ENCODE data around the gene CCSER1. TPM values are rescaled to one million over a fixed set of nuclear protein-coding genes. Genes with fewer than 3 reads are reported as not detected.

Gene CCSER1
- total RNA-seq, 4 donors from 2014 or later, result 3.6 to 7.0 (median 5.5) TPM

- H3K9me3 ChIP-seq, result peaks cover 0 to 7% (median 0%) of the 10 kb centered on the region in 4 donors
- H3K27ac ChIP-seq (replicated peaks in 1 of 4), result no peak overlapping the region
- no peaks in the 10 kb centered on the region for H3K27me3 ChIP-seq
- H3K36me3 ChIP-seq, result no peaks in the 10 kb centered on the region
- 87% methylated on average over 3 of the region's 3 CpGs for WGBS
- no peak overlapping the region for H3K4me3 ChIP-seq
- no peaks in the 10 kb centered on the region for H3K4me1 ChIP-seq
- no peak for DNase-seq (ENCODE audit: extremely low spot score)
- intact Hi-C loops (cut with DNase I), result no loop called here
- TF ChIP-seq POLR2A (IDR thresholded peaks at IDR 0.05; ENCODE audit: low read depth) (no peak), EP300 (IDR thresholded peaks at IDR 0.05) (no peak)
Observed at GRCh38 chr4:91108751-91109150, 981.6 kb downstream of the CCSER1 start.

DNA sequence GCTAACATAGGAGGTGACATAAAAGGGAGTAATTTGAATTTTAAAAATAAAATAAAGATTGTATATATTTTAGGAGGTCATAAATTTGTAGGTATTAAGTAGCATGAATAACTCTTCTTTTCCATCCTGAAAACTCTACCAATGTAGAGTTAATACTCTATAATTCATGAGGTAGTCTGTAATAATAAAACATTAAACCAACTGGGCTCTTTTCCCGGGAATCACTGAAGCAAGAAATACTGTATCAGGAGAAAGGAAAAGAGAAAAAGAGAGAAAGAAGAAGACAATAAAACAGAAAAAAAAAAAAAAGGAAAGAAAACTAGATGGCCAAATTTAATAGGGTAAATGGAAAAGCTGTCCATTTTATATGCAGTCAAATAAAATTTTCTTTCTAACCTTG, 984.4 kb downstream of the CCSER1 start:
- Histone ChIP-seq H3K36me3 (no peaks in the 10 kb centered on the region), H3K27me3 (no peaks in the 10 kb centered on the region), H3K9me3 (no peaks in the 10 kb centered on the region), H3K4me1 (no peaks in the 10 kb centered on the region), H3K4me3 (no peak overlapping the region), H3K27ac (replicated peaks in 1 of 4) (no peak overlapping the region)
- DNase-seq (ENCODE audit: extremely low spot score), result no peak
- intact Hi-C loops (cut with DNase I), result loop anchor here (10.0 kb wide), 1 partner anchor 1273 kb away; no protein-coding TSS in a partner anchor
- TF ChIP-seq POLR2AphosphoS5 (IDR thresholded peaks at IDR 0.05), result no peak
- no peak for TF ChIP-seq POLR2A (IDR thresholded peaks at IDR 0.05; ENCODE audit: low read depth)
- TF ChIP-seq CTCF (IDR thresholded peaks at IDR 0.05), result no peak
- TF ChIP-seq EP300 (IDR thresholded peaks at IDR 0.05), result no peak
- WGBS, result 76% methylated on average over 1 of the region's 1 CpG

DNA sequence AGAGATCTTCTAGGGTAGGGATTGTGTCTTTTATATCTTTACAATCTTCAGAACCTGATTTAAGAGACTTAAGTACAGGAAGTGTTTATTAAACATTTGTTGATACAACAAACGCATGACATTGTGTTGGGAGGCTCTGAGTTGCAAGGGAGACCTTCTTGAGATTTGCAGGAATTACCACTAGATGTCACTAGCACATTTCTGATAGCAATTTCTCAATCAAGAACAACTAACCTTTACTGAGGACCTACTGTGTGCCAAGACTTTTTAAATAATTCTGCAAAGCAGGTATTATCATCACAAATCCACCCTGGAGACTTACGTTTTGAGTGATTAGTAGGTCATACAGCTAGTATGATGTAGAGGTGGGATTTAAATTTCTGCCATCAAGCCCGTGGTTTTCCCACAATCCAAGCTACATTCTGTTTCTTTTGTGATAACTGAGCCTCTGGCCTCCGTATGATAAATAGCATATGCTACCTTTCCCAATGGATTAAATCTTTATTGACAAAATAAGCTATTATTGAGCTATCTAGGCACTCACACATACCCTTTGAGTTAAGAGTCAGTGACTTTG, 986.0 kb downstream of the CCSER1 start:
- intact Hi-C loops (cut with DNase I), result loop anchor here (10.0 kb wide), 1 partner anchor 1272 kb away; no protein-coding TSS in a partner anchor

DNA sequence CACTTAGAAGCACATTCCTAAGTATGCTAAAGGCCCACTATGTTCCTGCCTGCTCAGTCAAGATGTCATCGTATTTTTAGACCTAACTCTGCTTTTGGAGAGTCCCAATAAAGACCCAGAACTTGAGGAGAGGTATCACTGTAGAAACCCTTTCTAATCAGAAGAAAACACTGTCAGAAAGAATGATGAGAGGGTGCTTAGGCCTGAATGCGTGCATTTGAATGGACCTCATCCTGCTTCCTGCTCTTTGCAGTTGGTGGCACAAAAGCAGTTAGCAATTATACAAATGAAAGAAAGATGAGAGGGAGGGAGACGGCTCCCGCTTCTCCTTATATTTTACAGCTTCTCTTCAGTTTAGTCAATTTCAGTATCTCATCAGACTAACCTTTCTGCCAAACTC, 987.2 kb downstream of the CCSER1 start:
- Histone ChIP-seq H3K4me1 (no peaks in the 10 kb centered on the region), H3K27ac (replicated peaks in 1 of 4) (no peak overlapping the region), H3K4me3 (no peak overlapping the region), H3K9me3 (no peaks in the 10 kb centered on the region), H3K36me3 (no peaks in the 10 kb centered on the region), H3K27me3 (no peaks in the 10 kb centered on the region)
- intact Hi-C loops (cut with DNase I), result loop anchor here (10.0 kb wide), 1 partner anchor 1270 kb away; no protein-coding TSS in a partner anchor
- DNase-seq (ENCODE audit: extremely low spot score), result no peak
- WGBS, result 86% methylated on average over 4 of the region's 4 CpGs
- TF ChIP-seq EP300 (IDR thresholded peaks at IDR 0.05), result no peak
- no peak for TF ChIP-seq POLR2A (IDR thresholded peaks at IDR 0.05; ENCODE audit: low read depth)
- no peak for TF ChIP-seq POLR2AphosphoS5 (IDR thresholded peaks at IDR 0.05)
- TF ChIP-seq CTCF (IDR thresholded peaks at IDR 0.05), result no peak

More for the DNA sequence above, 986.0 kb downstream of the CCSER1 start:
- Histone ChIP-seq H3K4me1 (no peaks in the 10 kb centered on the region), H3K27ac (replicated peaks in 1 of 4) (no peak overlapping the region), H3K9me3 (no peaks in the 10 kb centered on the region), H3K36me3 (no peaks in the 10 kb centered on the region), H3K27me3 (no peaks in the 10 kb centered on the region), H3K4me3 (no peak overlapping the region)
- DNase-seq (ENCODE audit: extremely low spot score), result no peak
- WGBS, result 54% methylated on average over 4 of the region's 4 CpGs
- peak in 1 of 3 experiments; percentile 18 for TF ChIP-seq CTCF (IDR thresholded peaks at IDR 0.05)
- no peak for TF ChIP-seq EP300 (IDR thresholded peaks at IDR 0.05)

GRCh38 chr4:91116861-91117260, 989.7 kb downstream of the CCSER1 start:
- H3K36me3 ChIP-seq, result no peaks in the 10 kb centered on the region
- DNase-seq (ENCODE audit: extremely low spot score), result no peak
- no peaks in the 10 kb centered on the region for H3K9me3 ChIP-seq
- no peak overlapping the region for H3K27ac ChIP-seq (replicated peaks in 1 of 4)
- intact Hi-C loops (cut with DNase I), result loop anchor here (10.0 kb wide), 1 partner anchor 1268 kb away; no protein-coding TSS in a partner anchor
- TF ChIP-seq EP300 (IDR thresholded peaks at IDR 0.05), result no peak
- no peak for TF ChIP-seq POLR2A (IDR thresholded peaks at IDR 0.05; ENCODE audit: low read depth)
- no peak for TF ChIP-seq POLR2AphosphoS5 (IDR thresholded peaks at IDR 0.05)
- no peak for TF ChIP-seq CTCF (IDR thresholded peaks at IDR 0.05)
- H3K4me1 ChIP-seq, result no peaks in the 10 kb centered on the region
- no peaks in the 10 kb centered on the region for H3K27me3 ChIP-seq
- no peak overlapping the region for H3K4me3 ChIP-seq

Data from esophagus muscularis mucosa (tissue), 4 donors.